Measurements from ENCODE around the gene SAV1.
"Not testable (repeated sequence)": the region's sequence is repeated elsewhere in the genome, so short reads cannot be mapped to it uniquely, and the experiment has no call there.

The SAV1 gene

GRCh38 chr14:50665300-50665699 lies 2.8 kb downstream of the SAV1 start:
- not testable (repeated sequence) for DNase-seq (ENCODE audit: low spot score)

- not testable (repeated sequence) for DNase-seq (ENCODE audit: low spot score)
Measured at GRCh38 chr14:50664579-50664978, 3.5 kb downstream of the SAV1 start.

GRCh38 chr14:50659327-50659974 lies 8.7 kb downstream of the SAV1 start:
- DNase-seq (ENCODE audit: low spot score), result no peak

DNA sequence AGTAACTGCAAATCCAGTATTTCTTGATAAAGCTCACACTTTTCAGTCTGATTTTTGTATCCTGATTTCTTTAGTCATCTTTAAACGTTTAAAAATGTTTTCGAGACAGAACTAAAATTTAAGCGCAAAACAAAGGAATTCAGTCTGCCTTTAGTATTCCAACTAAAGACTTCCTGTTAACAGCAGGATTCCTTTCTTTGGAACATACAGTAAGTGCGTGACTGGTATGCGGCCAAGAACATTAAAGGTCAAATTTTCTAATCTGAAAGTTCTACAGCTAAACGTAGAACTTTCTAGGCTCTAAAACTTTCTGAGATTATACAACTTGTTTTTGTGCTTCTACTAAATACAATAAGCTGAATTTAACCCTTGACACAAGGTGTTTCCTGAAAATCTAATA lies 9.9 kb downstream of the SAV1 start:
- DNase-seq (ENCODE audit: low spot score), result peak; percentile 24

DNA sequence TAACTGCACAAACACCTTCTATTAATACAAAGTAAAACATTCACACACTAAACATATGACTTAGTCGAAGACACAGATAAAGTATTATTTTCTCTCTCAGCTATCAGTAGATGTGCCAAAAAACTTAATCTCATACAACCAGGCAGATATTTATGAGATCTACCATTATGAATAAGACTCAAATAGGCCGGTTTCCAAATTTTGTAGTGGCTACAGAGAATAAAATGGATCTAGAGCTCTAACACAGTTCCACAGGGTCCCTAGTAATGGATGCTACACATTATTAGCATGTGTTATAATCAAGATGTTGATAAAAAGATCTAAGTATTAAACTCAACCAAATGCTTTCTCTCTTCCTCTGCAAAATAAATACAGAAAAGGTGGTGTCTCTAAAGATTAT lies 10.4 kb downstream of the SAV1 start:
- DNase-seq (ENCODE audit: low spot score), result no peak

DNA sequence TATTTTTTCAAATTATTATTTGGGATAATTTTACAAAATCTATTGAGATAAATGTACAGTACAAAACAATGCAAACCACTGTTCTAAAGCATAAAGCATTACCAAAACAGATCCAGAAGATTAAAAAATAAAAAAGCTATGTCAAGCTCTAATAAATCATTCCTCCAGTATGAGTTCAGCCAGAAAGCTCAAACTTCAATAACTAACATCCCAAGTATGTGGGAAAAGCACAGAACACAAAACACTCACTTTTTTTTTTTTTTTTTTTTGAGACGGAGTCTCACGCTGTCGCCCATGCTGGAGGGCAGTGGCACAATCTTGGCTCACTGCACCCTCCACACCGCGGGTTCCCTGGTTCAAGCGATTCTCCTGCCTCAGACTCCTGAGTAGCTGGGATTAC lies 11.3 kb downstream of the SAV1 start:
- no peak for DNase-seq (ENCODE audit: low spot score)

- DNase-seq (ENCODE audit: low spot score), result no peak
Measured at GRCh38 chr14:50649691-50650090, 18.4 kb downstream of the SAV1 start.

DNA sequence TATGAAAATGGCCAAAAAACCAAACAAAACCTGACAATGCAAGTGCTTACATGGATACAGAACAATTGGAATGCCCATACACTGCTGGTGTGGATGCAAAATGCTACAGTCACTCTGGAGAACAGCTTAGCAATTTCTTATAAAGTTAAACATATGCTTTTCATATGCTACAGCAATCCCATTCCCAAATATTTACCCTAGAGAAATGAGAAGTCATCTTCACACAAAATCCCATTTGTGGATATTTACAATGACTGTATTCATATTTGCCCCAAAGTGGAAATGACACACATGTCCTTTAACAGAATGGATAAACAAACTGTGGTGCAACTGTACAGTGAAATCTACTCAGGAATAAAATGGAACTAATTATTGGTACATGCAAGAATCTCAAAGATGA lies 20.4 kb downstream of the SAV1 start:
- DNase-seq (ENCODE audit: low spot score), result peak; percentile 13

GRCh38 chr14:50647282-50647681 lies 20.8 kb downstream of the SAV1 start:
- DNase-seq (ENCODE audit: low spot score), result no peak

GRCh38 chr14:50635141-50635540 lies 33.0 kb downstream of the SAV1 start:
- DNase-seq (ENCODE audit: low spot score), result no peak

DNA sequence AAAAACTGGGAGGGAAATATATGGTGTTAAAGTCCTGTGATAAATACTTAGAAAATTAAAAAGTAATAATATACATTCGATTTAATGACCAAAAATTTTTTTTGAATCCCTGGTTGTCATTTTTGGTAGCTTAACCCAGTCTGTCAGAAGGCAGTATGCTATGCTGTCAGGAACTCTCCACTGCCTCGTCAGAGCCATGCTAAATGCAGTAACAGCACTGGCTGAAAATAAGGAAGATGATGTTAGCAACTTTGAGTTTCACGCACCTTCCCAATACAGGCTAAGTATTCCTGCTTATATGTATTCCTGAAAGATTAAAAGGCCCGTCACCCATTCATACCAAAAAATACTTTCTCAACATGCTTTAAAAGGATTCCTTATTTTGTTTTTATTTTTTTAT lies 34.2 kb downstream of the SAV1 start:
- DNase-seq (ENCODE audit: low spot score), result no peak

DNA sequence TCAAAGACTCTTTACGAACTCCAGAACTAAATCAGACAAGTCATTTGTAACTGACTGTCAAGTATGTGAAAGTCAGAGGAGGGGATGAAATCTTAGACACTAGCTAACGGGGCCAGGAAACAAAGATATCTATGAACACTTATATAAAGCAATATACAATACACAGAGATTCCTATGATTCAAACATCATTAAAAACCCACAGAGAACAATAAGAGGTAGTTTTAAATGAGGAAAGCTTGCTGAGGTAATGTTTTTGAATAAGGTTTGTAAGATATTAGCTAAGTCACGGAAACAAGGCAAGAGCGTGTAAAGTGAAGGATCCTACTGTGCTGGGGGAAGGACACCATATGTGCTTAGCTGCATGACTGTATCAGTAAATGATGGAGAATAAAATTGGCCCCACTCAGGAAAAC lies 36.7 kb downstream of the SAV1 start:
- no peak for DNase-seq (ENCODE audit: low spot score)

DNA sequence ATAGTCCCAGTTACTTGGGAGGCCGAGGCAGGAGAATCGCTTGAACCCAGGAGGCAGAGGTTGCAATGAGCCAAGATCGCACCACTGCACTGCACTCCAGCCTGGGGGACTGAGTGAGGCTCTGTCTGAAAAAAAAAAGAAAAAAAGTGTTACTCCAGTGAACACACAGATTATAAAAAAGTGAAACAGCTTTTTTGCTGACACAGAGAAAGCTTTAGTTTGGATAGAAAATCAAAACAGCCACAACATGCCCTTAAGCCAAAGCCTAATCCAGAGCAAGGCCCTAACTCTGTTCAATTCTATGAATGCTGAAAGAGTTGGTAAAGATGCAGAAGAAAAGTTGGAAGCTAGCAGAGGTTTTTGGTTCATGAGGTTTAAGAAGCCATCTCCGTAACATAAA lies 43.2 kb downstream of the SAV1 start:
- not testable (repeated sequence) for DNase-seq (ENCODE audit: low spot score)

- DNase-seq (ENCODE audit: low spot score), result no peak
Measured at GRCh38 chr14:50624447-50624846, 43.7 kb downstream of the SAV1 start.

- DNase-seq (ENCODE audit: low spot score), result peak; percentile 11
Measured at GRCh38 chr14:50622978-50623377, 45.1 kb downstream of the SAV1 start.

GRCh38 chr14:50620341-50620740 lies 47.8 kb downstream of the SAV1 start:
- no peak for DNase-seq (ENCODE audit: low spot score)

DNA sequence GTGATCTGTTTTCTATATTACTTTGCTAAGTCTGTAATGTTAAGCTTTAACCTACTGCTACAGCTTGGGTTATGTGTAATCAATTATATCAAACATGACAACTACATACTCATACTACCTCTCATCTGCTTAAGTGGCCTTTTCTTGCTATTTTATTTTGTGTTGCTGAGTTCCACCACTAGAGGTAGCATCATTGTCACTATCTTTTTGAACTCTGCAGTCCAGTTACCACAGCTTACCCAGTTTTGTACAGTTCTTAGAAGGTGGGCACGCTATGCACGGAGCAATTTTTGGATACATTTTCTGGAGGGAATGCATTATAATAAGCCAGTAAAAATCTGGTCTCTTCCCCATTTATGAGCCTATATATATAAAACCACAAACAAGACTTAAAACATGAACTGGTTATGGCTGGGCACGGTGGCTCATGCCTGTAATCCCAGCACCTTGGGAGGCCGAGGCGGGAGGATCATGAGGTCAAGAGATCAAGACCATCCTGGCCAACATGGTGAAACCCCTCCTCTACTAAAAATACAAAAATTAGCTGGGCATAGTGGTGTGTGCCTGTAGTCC lies 48.5 kb downstream of the SAV1 start:
- DNase-seq (ENCODE audit: low spot score), result peak; percentile 59

DNA sequence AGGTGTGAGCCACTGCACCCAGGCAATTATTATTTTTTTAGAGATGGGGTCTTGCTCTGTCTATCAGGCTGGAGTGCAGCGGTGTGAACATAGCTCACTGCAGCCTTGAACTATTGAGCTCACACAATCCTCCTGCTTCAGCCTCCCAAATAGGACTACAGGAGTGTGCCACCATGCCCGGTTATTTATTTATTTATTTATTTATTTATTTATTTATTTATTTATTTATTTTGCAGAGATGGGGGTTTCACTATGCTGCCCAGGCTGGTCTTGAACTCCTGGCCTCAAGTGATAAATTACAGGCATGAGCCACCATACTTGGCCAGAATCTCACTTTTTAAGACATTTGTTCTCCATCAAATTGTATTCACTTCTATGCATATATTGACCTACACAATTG lies 51.8 kb downstream of the SAV1 start:
- no peak for DNase-seq (ENCODE audit: low spot score)

DNA sequence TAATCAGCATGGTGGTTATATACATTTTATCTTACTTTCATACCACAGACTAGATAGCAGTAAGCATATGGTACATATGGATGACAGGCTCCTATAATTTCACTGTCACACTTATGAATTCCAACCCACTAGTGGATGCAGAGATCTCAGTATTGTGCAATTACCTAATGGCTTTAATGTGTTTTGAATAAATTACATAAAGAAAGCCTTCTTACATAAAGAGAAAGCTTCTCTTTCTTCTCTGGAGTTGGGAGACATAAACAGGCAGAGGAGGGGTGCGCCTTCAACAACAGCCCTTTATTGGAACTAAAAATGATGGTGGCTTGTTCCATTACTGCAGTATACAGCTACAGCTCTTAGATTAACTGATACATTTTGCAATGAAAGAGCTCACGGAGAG lies 52.6 kb downstream of the SAV1 start:
- DNase-seq (ENCODE audit: low spot score), result no peak

DNA sequence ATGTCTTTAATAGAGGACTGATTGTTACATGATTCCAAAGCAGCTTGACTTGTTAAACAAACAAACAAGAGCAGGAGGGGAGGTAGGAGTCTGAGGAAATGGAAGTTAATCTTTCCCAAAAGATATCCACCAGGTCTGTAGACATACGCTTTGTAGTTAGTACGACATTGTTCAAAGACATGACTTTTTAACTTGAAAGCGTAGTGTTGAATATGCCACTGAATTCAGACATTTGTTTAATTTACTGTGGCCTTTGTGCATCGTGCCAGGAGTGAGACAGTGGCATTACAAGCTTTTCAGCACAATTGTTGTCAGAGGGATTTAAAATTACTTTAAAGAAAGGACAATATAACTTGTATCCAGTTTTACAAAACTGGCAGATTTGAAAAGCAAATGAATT lies 53.0 kb downstream of the SAV1 start:
- DNase-seq (ENCODE audit: low spot score), result no peak

GRCh38 chr14:50612806-50613205 lies 55.3 kb downstream of the SAV1 start:
- DNase-seq (ENCODE audit: low spot score), result no peak

GRCh38 chr14:50610465-50610864 lies 57.6 kb downstream of the SAV1 start:
- no peak for DNase-seq (ENCODE audit: low spot score)

GRCh38 chr14:50608302-50608851 lies 59.7 kb downstream of the SAV1 start:
- peak; percentile 33 for DNase-seq (ENCODE audit: low spot score)

DNA sequence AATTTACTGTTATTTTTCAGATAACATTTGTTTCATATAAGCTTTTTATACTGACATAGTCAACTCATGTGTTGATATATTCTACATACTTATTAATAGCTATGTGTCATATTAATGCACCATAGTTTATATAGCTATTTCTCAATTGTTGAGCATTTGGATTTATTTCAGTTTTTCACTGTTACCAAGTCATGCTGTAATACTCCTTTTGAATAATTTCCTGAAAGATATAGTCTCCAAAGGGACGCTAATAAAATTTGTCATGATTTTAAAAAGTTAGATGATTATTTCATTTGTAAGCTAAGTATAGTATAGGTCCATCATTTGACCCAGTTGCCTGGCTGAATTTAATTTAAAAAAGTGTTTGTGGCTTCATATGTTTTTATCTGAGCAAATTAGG lies 60.3 kb downstream of the SAV1 start:
- no peak for DNase-seq (ENCODE audit: low spot score)
